ENCODE data around the gene CEP162.
"Not testable (repeated sequence)": the region's sequence is repeated elsewhere in the genome, so short reads cannot be mapped to it uniquely, and the experiment has no call there.

- TF ChIP-seq CTCF, POLR2A (IDR thresholded peaks at IDR 0.05): not testable (repeated sequence)
Observed at GRCh38 chr6:84105215-84105924, 122.1 kb downstream of the CEP162 start.
